Stimulated activated CD4-positive, alpha-beta T cell treated with anti-CD3 and anti-CD28 coated beads, Interleukin-4, amount 100 ng/mL, for 48 hours (primary cell): ENCODE results near the gene CCBE1.
"Not testable (repeated sequence)": the region's sequence is repeated elsewhere in the genome, so short reads cannot be mapped to it uniquely, and the experiment has no call there.

Experiments
- DNase-seq, 2 donors: peaks; one replicate each; pipeline ENCODE4 v3.0.0-alpha.2; 2020; ENCODE audit warnings: low read depth in 2 of 2

Gene CCBE1

DNA sequence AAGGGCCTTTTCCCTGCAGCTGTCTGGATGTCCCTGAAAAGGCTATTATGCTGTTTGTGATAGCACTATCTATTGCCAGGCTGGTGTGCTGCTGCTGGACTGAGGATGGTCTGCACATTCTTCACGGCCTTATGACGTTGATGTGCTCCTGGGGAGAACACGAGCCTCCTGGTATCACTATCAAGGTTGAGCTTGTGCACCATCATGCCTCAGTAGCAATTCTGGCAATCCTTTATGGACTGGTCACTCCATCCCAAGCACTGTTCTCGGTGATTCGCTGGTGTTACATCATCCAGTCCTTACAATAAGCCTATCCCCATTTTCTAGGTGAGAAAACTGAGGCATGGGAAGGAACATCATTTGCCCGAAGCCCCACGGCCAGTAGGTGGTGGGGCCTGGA lies 18.2 kb upstream of the CCBE1 start:
- no peak for DNase-seq

GRCh38 chr18:59714096-59714495 lies 16.9 kb upstream of the CCBE1 start:
- not testable (repeated sequence) for DNase-seq

DNA sequence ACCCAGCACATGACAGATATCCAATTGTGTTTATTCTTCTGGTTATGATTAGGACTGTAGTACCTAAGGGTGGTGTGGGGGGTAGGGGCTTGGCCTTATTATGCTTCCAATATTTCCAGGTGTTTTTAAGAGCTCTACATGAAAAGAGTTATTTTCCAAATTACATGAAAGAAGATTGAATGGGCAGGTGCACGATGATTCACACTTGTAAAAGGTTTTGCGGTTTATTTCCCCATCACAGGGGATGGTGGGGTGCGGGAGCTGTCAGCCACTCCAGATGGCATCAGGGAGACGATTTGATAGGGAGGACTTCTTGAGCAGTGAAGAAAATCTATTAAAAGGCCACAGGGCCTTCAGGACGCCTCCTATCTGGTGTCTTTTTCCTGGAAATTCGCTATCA lies 15.1 kb upstream of the CCBE1 start:
- DNase-seq: no peak

GRCh38 chr18:59708988-59709387 lies 11.8 kb upstream of the CCBE1 start:
- no peak for DNase-seq

GRCh38 chr18:59707306-59707705 lies 10.1 kb upstream of the CCBE1 start:
- no peak for DNase-seq

DNA sequence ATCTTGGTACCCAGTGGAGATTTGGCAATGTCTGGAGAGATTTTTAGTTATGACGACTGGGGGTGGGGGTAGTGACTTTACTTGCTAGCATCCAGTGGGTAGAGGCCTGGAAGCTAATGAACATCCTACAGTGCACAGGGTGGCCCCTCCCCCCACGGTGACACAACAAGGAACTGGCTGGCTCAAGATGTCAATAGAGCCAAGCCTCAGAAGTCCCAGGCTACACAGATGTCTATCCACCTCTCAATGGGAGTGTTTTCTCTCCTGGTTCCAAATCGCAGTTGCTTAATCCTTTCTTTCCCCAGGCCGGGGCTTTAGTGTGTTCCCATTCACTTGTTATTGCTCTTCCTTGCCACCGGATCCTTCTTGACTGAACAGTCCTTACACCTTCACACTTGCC lies 9.3 kb upstream of the CCBE1 start:
- DNase-seq: no peak

GRCh38 chr18:59705145-59705544 lies 7.9 kb upstream of the CCBE1 start:
- DNase-seq: no peak

GRCh38 chr18:59704146-59704545 lies 6.9 kb upstream of the CCBE1 start:
- DNase-seq: no peak

- DNase-seq: no peak
Observed at GRCh38 chr18:59701272-59701671, 4.0 kb upstream of the CCBE1 start.

GRCh38 chr18:59700535-59700967 lies 3.3 kb upstream of the CCBE1 start:
- DNase-seq: no peak

- no peak for DNase-seq
Observed at GRCh38 chr18:59699750-59700534, 2.7 kb upstream of the CCBE1 start.

DNA sequence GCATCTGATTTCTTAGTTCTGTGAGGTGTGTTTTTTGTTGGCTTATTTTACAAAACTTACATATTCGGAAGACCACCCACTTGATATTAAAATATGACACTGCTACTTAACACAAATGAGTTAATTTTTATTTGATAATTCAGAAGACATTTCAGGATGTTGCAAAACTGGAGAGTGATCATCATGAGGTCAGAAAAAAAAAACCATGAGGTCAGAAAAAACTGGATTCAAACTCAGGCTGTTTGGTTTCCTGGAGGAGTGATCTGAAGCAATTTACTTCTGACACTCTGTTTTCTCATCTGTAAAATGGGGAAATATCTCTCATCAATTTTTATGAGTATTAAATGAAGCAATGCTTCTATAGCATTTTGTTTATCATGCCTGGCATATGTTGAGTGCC lies 1.8 kb upstream of the CCBE1 start:
- no peak for DNase-seq

DNA sequence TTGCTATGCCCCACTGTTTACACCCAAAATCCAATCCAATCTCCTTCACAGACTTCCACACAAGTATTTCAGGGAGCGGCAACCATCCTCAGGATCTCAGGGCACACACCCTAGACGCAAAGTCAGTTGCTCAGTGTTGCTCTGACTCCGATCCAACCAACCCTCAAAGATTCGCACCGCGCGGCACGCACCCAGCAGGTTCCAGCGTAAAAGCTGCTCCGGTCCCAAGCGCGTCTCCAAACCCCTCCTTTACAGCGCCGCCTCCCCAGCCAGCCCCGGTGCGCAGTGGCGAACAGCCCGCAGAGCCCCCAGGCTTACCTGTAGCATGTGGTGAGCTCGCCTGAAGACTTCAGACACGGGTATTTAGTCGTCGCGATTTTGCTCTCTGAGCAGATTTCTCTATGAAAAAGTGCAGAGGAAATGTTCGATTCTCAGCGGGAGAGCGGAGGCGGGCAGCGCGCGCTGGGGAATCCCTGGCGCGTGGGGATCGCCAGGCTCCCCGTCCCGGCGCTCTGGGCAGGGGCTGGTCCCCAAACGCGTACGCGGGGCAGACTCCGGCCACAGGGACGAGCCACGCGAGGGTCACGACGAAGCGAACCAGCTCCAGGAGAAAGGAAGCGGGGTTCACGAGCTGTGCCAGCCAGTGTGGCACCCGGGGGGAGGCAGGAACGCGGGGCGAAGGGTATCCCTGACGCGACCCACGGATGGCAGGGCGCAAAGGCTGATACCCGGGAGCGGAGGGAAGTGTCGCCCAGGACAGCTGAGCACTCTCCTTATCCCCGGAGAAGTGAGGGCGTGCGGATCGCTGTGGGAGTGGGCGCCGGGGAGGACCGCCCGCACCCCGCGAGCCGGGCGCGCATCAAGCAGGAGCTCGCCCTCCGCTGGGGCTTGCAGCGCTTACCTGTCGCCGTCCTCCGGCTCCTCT lies 650 bp downstream of the CCBE1 start:
- DNase-seq: no peak

DNA sequence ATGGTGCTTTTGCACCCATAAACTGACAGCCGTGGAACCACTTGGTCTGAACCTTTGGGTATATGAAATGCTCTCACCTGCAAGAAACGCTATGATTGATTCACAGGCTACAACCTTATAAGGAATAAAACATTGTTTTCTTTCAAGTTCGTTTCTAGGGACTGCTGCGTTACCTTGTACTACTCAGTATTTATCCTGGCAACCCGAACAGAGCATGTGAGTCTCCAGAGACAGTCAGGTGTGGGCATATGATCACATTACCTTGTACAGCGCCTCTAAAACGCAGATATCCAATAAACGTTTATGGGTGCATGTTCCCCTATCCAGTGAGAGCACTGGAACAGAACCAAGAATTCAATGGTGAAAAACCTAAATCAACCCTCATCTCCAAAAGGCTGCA lies 1.7 kb downstream of the CCBE1 start:
- no peak for DNase-seq

GRCh38 chr18:59694824-59695223 lies 2.4 kb downstream of the CCBE1 start:
- no peak for DNase-seq

- DNase-seq: no peak
Observed at GRCh38 chr18:59691996-59692395, 5.2 kb downstream of the CCBE1 start.

GRCh38 chr18:59690996-59691395 lies 6.2 kb downstream of the CCBE1 start:
- DNase-seq: no peak

DNA sequence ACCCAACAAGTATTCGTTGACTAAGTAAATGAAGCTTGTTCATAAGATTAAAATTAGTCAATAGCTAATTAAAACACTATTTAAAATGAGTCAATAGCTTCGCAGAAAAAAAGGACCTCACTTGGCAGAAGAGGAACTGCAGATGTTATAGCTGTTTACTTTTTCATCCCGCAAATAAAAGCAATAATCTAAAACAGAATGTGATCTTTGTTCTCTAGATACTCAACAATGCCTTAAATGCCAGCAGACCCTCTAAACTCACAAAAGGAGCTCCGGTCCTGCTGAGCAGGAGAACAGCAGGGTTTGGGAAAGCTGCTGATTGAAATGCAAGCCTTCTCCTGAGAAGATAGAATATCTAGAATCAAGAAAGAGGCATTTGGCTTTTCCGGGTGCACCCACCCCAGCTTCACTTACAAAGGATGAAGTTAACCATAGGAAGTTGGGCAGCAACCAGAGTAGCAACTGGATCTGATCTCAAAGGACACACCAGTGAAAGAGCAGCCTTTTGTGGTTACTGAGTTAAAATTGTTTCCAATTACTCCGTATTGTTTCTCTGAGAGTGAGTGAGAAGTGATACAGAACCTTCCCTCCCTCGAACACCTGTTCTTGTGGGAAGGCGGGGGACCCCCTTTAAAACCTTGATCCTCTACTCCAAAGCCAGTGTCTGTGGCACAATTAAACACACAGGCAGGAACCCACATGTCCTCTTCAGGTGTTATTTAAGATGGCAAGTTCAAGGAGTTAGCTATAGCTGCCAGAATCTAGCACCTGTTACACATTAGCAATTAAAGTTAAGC lies 6.8 kb downstream of the CCBE1 start:
- DNase-seq: no peak

DNA sequence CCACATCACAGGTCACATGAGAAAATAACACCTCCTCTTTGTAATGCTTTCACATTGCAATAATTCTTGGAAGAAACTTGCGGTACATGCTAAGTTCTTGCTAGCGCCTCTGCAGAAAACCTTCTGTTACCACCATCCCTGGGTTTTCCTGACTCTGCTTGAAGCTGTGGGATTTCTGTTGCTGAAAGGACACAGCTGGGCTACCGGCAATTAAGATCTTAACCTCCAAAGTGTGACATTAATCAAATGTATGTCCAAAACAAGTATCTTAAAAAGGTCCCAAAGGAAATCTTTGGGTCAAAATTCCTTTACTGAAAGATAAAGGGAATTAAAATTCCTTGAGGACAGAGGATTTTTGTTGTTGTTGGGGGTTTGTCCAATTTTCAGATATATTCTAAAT lies 7.5 kb downstream of the CCBE1 start:
- DNase-seq: no peak

- no peak for DNase-seq
Observed at GRCh38 chr18:59686260-59686659, 11.0 kb downstream of the CCBE1 start.

DNA sequence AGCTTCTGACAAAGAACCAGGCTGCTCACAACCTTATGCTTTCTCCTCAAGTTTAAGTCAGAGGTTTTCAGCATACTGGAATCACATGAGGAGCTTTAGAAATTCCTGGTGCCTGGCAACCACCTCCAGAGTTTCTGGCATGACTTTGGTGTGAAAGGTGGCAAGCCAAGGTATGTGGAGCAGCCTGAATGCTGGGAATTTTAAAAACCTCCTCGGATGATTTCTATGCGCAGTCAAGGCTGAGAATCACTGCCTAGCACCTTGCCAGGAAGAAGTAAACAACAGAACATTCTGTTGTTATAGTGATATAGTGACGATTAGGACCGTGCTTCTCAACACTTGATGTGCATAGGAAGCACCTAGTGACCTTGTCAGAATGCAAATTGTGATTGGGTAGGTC lies 11.7 kb downstream of the CCBE1 start:
- DNase-seq: no peak

GRCh38 chr18:59684777-59685176 lies 12.4 kb downstream of the CCBE1 start:
- no peak for DNase-seq
